ENCODE results near the gene NCS1.
A peak's percentile ranks its signal among the peaks of the same experiment; 100 is the strongest.

Gene NCS1

DNA sequence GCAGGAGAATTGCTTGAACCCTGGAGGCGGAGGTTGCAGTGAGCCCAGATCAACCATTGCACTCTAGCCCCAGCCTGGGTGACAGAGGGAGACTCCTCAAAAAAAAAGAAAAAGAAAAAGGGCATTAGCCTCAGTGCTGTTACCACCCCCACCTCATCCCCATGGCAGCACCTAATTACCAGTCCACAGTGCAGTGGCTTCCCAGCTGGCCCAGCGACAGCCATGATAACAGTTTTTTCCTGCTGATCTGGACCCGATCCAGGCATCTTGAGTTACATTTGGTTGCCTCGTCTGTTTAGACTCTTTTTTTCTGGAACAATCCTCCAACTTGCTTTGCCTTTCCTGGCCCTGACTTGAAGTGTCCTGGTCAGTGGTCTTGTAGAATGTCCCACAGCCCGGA, 24.4 kb downstream of the NCS1 start:
- DNase-seq: peak; percentile 65

DNA sequence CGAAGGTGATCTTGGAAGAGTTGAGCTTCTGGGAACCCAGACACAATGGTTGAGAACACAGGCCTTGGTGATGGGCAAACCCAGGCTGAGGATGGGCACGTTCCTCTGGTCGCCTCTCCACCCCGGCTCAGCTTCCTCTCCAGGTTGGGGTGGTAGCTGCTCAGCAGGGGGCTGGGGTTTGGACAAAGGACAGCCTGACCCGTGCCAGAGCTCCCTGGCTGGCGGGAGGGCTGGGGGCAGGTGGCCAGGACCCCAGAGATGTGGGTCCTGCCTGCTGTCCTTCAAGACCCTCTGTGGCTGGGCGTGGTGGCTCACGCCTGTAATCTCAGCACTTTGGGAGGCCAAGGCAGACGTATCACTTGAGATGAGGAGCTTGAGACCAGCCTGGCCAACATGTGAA, 25.2 kb downstream of the NCS1 start:
- no peak for DNase-seq

DNA sequence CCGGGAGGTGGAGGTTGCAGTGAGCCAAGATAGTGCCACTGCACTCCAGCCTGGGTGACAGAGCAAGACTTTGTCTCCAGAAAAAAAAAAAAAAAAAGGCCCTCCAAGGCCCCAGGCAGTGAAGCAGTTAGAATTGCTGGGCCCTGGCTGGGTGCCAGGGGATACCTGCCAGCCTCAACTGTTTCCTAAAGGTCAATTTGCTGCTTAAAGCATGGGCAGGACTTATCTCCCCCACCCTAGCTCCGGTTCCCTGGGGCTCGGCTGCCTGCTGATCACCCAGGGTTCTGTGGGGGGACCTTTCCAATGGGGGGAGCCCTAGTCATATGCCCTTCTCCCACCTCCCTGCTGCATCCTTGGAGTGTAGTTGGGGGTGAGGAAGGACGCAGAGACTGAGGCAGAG, 25.7 kb downstream of the NCS1 start:
- peak; percentile 15 for DNase-seq

DNA sequence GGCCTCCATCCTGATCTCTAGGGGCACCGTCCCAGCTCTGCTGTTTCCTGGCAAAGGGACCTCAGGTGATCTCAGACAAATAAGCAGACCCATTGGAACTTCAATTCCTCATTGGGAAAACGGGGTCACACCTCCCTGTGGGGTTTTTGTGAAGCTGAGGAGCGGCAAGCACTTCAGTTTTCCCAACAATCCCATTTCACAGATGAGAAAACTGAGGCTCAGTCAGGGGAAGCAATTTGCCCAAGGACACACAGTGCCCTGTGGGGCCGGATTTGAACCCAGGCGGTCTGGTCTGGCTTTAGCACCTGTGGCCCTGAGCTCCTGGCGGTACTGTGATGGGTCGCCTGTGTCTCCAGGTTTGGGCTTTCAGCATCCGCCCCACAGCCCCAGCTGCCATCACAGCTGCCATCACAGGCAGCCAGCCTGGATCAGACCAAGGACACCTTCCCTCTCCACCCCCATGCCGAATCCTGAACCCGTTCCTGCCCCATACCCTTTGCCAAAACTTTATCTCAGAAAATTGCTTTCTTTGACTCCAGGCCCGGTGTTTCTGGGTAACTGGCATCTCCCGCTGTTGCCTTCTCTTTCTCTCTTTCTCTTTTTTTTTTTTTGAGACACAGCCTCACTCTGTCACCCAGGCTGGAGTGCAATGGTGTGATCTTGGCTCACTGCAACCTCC, 26.4 kb downstream of the NCS1 start:
- DNase-seq: no peak

DNA sequence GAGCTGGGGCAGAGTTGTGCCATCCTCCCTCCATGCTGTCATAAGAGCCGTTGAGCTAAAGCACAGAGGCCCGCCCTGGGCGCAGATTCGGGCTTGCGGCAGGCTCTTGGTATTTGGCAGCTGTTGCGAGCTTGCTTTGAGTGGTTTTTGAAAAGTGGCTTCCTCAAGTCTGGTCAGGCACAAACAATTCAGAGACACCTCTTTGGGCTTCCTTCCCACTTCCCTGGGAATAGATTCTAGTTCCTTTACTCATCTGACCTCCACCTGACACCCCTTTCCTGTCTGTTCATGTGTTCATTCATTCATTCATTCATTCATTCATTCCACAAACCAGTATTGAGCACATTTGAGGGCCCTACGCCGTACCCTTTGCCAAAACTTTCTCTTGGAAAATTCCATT, 27.4 kb downstream of the NCS1 start:
- DNase-seq: no peak

DNA sequence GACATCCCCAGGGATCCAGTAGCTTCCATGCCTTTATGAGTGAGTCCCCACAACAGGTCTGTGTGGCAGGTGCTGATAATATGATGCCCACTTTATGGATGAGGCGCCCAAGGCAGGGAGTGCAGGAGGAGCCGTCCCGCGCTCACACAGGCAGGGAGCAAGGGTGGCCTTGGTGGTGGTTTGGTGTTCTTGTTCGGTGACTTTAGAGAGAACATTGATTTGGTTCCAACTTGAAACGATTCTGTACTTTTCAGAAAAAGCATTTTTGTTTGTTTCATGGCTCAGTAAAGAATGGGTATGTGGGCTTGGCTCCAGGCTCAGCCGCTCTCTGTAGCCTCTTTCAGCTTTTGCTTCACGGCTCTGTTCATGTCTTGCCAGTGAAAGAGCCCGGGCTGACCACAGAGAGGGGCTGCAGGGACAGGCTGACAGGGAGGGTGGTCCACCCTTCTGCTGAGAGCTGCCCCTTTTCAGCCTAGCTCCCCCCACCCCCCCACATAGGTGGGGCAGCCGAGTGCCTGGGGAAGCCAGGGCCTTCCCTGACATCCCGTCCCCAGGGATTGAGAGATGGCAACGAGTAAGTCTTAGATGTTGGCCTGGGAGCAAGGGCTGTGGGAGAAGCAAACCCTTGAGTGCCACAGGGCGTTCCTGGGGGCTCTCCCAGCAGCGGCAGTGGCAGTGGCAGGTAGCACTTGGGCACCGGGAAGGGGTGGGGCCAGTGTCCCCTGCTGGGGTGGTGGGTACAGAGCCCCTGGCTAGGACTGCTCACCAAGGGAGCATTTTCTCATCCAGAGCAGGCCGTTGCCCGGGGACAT, 28.0 kb downstream of the NCS1 start:
- DNase-seq: no peak

DNA sequence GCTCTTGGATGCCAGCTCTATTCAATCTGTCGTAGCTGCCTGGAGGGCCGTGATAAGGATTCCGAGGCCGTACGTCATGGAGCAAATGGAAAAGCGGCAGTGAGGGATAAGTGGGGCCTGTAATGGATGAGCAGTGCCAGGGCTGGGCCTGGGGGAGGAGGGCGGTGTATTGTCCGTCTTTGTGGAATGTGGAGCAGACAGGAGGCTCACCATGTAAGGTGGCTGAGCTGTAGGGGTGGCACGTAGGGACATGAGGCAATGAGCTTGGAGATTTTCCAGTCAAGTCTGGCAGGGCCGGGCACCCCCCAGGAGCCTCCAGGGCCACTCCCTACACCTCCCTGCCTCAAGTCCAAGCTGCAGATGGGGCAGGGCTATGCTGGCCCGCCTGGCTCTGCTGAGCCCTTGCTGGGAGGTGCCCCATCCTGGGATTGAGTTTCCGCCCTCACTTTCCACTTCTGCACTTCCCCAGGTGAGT, 29.2 kb downstream of the NCS1 start:
- no peak for DNase-seq

DNA sequence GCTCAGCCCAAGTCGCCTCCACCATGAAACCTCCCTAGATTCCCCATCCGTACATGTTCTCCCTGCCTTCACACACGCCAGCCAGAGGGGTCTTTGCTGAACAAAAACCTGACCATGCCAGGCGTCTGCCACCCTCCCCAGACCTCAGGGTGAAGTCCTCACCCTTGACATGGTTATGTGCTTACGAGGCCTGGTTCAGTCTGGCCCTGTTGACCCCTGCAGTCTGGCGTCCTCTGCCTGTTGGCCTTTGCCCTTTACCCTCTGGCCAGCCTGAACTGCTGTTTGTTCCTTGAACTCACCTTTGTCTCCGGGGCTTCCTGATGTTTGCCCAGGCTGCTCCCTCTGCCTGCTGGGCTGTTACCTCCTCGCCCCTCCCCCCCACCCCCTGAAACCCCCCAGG, 29.8 kb downstream of the NCS1 start:
- DNase-seq: no peak

DNA sequence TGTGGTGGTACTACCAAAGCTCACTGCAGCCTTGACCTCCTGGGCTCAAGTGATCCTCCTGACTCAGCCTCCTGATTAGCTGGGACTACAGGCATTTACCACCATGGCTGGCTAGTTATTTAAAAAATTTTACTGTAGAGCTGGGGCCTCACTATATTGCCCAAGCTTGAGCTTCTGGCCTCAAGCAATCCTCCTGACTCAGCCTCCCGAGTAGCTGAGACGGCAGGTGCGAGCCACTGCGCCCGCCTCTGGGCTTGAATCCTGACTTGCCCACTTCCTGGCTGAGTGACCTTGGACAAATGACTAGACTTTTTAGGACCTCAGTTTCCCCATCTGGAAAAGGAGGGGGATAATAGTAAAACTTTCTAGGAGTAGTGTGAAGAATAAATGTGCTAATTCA, 32.1 kb downstream of the NCS1 start:
- DNase-seq: no peak

DNA sequence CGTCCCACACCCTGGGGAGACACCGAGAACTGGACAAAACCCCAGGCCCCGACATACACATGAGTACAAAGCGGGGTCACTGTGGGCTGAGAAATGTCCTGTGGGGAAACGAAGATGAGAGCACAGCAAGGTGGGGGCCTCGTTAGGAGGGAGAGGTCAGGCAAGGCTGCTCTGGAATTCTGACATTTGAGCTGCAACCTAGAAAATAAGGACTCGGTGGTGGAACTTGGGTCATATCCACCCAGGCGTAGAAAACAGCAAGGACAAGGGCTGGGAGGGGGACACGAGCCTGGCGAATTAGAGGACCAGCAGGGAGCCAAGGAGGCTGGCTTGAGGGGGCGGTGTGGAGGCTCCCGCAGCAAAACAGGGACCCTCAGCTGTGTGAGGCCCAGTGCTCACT, 32.8 kb downstream of the NCS1 start:
- no peak for DNase-seq

DNA sequence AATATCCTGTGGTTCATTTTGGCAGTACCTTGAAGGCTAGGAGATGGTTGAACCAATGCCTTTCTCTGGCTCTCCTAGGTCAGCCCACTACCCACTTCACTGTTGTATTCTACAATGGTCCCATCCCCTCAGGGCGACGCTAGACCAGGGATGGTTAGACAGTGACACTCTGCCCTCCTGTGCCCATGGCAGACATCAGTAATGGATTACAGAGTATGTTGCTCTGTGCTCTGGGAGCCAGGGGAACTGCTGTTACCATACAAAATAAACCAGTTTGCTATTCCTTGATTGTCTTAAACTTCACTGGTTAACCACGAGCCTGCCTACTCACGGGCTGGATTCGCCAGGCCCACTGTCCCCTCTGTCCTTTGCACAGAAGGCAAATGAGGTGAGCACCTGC, 33.7 kb downstream of the NCS1 start:
- DNase-seq: no peak

DNA sequence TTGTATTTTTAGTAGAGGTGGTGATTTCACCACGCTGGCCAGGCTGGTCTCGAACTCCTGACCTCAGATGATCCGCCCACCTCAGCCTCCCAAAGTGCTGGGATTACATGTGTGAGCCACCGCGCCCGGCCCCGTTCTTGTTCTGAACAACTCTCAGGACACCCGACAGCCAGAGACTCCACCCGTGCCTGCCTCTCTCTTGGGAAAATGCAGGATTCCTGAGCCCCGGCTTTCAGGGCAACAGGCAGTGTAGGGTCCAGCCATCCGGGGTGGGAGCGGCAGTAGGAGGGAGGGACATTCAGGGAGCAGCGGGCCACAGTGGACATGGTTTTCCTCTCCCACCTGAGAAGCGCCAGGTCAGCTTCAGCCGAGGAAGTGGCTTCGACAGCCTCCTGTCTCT, 34.4 kb downstream of the NCS1 start:
- no peak for DNase-seq

DNA sequence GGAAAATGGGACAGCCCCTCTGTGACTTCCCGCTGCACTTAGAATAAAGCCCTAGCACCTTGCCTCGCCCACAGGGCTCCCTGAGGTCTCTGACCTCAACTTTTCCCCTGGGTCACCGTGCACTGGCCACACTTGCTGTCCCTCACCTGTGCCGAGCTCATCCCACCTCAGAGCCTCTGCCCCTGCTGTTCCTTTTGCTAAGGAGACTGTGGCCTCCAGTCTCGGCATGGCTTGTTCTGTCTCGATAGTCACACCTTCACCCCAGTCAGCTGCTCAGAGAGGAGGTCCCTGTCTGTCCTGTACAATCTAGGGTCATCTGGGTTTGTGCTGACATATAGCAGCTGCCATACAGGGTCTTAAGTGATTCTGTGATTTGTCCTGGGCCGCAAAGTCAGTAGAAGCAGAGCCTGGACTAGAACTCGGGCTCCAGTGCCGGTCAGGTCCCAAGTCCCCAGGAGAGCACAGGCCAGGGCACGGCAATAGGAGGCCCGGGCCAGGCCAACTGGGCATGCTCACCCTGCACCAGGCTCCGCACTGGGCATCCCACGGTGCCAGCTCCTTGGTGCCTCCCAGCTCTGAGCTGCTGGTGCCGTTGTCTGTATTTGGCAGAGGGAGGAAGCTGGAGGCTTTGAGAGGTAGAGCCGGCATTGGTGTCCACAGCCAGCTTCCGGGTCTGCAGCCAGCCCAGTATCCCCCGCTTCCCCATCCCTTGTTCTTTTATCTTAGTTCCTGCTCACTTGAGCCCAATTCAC, 35.2 kb downstream of the NCS1 start:
- no peak for DNase-seq

DNA sequence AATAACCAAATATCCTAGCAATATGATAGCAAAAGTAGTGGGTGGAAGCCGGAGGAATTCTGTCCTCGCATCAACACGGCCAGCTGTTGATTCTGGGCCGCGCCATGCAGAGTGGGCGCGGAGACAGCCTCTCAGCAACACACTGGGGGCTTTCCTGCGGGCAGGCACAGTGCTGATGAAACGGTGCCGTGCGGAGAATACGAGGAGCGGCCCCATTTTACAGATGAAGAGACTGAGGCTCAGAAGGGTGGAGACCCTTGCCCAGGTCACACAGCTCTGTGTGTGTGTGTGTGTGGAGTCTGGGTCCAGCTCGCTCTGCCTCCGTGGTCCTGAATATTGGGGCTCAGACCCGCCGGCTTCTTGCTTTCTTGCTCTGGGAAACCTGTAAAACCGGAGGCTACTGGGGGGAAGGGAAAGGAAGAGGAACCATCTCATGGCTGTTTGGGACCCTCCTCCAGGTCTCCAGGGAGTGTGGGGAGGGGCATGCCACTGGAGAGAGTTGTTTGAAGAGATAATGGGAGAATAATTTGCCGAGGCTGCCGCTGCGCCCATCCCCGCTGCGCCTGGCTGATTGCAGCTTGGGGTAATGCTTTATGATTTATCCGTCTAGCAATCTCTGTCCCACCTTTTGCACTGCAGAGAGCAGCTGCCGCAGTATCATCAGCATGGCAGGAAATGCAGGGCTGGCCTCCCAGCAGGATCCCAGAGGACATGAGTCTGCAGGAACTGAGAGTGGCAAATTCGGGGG, 36.6 kb downstream of the NCS1 start:
- DNase-seq: peak; percentile 87

DNA sequence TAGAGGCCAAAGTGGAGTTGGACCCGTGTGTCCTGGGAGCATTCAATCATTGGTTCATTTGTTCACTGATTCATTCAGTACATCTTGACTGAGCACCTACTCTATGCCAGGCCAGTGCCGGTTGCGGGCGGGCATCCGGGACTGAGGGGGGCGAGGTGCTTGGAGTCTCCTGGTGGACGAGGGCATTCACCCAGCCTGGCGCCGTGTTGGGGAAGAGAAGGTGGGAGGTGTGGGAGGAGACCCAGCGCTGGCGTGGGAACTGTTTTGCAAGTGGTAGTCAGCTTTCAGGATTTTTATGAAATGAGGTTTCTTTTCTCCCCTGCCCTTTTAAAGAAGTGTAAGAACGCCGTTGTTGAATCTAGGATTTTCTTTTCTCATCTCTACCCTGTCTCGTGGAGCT, 37.2 kb downstream of the NCS1 start:
- DNase-seq: no peak

DNA sequence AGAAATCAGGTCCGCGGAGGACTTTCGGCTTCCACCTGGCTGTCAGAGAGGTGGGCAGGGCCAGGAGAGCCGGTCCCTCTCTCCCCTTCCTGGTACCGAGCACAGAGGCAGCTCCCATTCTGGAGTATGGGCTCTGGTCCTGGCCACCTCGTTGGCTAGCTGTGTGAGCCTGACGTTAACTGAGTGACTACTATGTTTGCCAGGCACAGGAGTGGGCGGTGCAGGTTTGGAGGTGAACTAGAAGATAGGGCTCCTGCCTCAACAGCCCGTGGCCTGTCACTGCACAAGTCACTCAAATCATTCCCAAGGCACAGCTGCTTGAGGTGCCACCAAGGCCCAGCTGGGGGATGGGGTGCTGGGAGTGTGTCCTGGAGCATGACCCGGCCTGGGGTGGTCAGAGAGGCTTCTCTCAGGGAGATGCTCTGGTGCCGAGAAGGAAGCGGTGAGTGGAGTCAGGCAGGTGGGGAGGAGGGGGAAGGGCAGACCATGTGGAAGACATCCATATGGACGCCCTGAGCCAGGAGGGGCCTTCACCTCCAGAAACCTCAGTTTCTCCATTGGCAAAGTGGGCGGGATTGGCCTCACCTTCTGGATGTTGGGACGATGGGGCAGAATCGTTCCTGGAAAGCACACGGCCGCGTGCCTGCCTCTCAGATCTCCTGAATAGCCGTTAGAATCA, 39.5 kb downstream of the NCS1 start:
- no peak for DNase-seq

DNA sequence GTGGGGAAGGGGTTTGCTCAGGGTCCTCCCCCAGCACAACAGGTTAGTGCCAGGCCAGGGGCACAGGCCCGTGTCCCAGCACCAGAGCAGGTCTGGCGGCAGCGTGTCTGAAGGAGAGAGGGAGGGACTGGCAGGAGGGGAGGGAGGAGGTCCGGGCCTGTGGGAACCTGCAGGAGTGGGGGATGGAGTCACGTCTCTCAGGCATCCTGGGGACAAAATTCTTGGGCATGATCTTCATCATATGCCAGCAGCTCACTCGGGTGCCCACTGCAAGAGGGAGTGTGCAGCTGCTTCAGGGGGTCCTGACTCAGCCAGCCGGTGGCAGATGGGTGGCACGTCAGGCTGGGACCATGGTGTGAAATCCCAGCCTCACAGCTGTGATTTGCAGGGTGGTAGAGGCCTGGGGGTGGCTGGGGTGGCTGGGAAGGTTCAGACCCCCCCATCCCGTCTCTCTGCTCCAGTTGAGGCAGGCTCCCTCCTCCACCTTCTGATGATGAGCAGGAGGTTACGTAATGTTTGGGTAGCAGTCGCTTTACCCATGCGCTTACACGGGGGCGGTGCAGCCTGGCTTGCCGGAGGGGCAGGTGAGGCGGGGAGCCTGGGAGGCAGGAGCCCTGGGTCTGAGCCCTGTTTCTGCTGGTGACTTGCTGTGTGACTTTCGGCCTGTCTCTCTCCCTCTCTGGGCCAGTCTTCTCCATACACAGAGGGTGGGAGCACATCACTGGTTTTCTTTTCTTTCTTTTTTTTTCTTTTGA, 40.5 kb downstream of the NCS1 start:
- DNase-seq: no peak

DNA sequence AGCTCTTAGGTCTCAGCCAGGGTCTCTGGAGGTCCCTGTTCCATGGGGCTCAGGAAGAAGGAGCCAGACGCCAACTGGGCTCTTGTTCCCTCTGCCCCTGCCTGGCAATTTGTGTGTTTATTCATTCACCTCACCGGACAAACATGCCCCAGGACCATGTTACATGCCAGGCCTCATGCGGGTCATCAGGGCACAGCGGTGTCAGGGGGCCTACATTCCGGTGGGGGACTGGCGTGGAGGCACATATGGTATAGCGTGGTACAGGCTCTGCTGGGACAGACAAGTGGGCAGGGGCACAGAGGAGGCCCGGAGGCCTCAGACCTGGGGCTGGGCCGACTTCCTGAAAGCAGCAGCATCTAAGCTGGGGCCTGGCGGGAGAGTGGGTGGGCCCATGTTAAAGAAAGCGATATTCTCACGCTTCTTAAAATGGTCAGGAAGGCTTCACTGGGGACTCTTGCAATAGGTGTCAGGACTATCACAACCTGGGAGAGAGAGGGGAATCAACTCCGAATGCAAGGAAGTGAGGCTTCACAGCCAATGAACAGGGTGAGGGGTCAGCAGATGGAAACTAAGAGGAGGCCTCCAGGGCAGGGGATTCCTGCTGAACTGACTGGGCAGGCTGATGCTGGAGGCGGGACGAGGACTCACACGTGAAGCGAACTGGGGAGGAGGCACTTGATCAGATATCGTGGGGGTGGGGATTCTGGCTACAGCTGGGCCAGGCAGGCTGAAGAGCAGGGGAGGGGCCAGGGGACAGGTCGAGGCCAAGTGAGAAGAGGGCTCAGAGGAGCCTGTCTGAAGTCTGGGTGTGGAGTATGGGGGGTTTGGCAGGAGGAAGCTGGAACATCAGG, 41.9 kb downstream of the NCS1 start:
- no peak for DNase-seq

DNA sequence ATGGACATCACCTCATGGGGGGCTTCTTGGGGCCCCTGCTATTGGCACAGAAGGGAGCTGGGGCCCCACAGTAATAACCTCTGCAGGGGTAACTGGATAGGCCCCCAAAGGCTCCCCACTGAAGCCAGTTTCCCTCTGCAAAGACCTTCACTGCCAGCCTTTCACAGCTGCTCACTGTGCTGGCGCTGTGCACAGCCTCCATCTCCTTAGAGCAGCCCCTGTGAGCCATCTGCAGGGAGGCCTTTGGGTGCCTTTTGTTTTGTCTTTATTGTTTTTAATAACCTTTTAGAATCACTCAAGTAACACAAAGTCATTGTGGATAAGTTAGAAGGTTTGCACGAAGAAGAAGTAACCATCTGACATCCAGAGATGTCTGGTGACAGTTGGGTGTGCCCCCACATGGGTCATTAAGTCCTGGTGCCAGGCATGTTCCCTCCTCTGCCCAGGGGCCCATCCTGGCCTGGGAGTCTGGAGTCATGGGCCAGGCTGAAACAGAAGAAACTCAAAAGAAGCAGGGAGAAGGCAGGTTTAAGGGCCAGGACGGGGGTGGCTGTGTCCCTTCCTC, 42.7 kb downstream of the NCS1 start:
- DNase-seq: no peak

DNA sequence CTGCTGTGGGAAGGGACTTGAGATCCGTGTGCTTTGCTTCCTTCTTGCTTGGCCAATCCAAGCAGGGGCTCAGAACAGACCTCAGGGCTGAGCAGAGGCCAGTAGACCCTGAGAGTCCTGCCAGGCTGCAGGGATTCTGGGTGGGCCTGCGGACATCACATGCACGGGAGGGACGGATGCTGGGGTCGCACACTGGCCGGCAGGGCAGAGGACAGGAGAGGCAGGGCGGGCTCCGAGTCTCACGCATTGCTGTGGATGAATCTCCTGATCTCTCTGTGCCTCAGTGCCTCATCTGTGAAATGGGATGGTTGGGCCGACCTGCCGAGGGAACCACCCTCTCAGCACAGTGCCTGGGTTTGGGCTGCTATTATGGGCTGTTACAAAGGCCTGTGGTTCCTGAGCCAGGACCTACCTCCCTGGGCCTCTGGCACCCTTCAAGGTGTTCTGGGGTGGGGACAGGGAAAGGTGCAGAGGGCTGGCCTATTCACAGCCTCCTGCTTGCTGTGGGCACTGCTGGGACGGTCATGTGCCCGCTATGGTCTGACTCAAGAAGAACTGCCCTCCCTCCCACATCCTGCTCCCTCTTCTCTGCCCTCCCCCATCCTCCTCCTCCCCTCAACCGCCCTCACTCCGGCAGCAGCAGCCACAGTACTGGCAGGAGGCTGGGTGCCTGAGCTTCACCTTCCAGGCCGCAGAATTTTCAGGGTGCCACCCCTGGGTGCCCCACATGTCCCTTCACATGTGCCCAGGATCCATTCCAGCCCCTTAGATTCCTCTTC, 43.3 kb downstream of the NCS1 start:
- no peak for DNase-seq
